Astrocyte of the spinal cord (primary cell): ENCODE data around the gene TPRG1.

Source experiments
- DNase-seq: peaks from one replicate; pipeline ENCODE4 v3.0.0; 2011; ENCODE audit warnings: low read depth, low spot score
- H3K4me3 ChIP-seq: 2 replicates; pipeline ENCODE4 v1.5.1; 2011; ENCODE audit warnings: low read depth, mild to moderate bottlenecking, low read length, moderate library complexity
- CTCF ChIP-seq: IDR thresholded peaks from 2 replicates; pipeline ENCODE4 v1.5.1; 2012; ENCODE audit warnings: low read depth, mild to moderate bottlenecking, low read length, inconsistent platforms
- in situ Hi-C: cut with HindIII; loops from 2 replicates; pipeline ENCODE4 v1.10.0; 2017; ENCODE audit warnings: low sequenced_read_pairs

TPRG1 gene

GRCh38 chr3:189353988-189354889 is 182.5 kb downstream of the TPRG1 start:
- no peak for DNase-seq
- in situ Hi-C loops = no loop called here
- TF ChIP-seq CTCF = no peak
- H3K4me3 ChIP-seq = no peak overlapping the region

- TF ChIP-seq CTCF = no peak
- in situ Hi-C loops = no loop called here
- DNase-seq = no peak
- no peak overlapping the region for H3K4me3 ChIP-seq
Observed at GRCh38 chr3:189355115-189355480, 183.3 kb downstream of the TPRG1 start.

GRCh38 chr3:189355481-189356201 is 183.9 kb downstream of the TPRG1 start:
- in situ Hi-C loops = no loop called here
- H3K4me3 ChIP-seq = no peak overlapping the region
- TF ChIP-seq CTCF = no peak
- DNase-seq = peak; percentile 47

- no peak for TF ChIP-seq CTCF
- DNase-seq = no peak
- no peak overlapping the region for H3K4me3 ChIP-seq
- in situ Hi-C loops = no loop called here
Observed at GRCh38 chr3:189360291-189360690, 188.5 kb downstream of the TPRG1 start.

DNA sequence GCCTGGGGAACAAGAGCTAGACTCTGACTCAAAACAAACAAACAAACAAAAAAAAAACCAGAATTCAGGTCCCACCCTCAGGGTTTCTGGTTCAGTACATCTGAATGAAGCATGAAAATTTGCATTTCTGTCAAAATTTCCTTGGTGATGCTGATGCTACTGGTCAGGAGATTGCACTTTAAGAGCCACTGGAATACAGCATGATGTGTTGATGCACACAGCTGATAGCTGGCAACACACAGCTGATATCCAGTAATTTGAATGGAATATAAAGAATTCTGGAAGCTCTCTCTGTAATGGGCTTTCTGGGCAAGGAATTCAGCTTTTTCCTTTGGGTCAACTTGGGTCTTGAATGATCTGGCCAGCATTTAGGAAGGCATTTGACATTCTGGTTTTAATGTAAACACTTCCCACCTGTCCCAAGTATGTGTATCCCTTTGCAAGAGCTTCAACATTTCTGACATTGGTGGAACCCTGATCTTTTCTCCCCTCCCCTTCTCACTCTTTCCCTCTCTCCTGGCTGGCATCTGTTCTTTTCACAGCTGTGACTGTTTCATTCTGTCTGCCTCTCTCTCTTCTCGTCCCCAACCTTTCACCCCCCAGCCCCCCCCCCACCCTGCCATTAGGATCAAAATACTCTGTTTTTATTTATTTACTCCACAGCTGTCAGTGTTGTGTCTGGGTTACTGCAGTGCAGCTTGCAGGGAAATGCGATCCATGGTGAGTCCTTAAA is 189.5 kb downstream of the TPRG1 start:
- TF ChIP-seq CTCF = no peak
- in situ Hi-C loops = no loop called here
- no peak overlapping the region for H3K4me3 ChIP-seq
- no peak for DNase-seq

- H3K4me3 ChIP-seq = no peak overlapping the region
- peak; percentile 50 for DNase-seq
- no peak for TF ChIP-seq CTCF
- in situ Hi-C loops = no loop called here
Observed at GRCh38 chr3:189363590-189364255, 192.0 kb downstream of the TPRG1 start.
